ENCODE measurements around the gene EIF2AK2.

GRCh38 chr2:37189452-37190153 is 32.8 kb upstream of the EIF2AK2 start:
- TF ChIP-seq REST (IDR thresholded peaks at IDR 0.05; ENCODE audit: insufficient read depth in 1 of 2, low read depth in 2 of 2, low read length in 2 of 2) = no peak
- TF ChIP-seq TAF1 (IDR thresholded peaks at IDR 0.05; ENCODE audit: borderline replicate concordance, insufficient read depth, low read length) = no peak
- no peak for TF ChIP-seq POLR2AphosphoS5 (IDR thresholded peaks at IDR 0.05; ENCODE audit: low read depth, low read length)
- TF ChIP-seq SIN3A (IDR thresholded peaks at IDR 0.05; ENCODE audit: borderline replicate concordance, insufficient read depth, low read length) = no peak

Data from PFSK-1 (cell line).